Ishikawa (cell line): ENCODE results near the gene GRIA3.

Experiments used
- CEBPB ChIP-seq: IDR thresholded peaks from 2 replicates; pipeline ENCODE4 v1.6.1; 2012
- CREB1 ChIP-seq: IDR thresholded peaks from 2 replicates; pipeline ENCODE4 v1.6.1; 2012; ENCODE audit warnings: low read depth
- EGR1 ChIP-seq: IDR thresholded peaks from 2 replicates; pipeline ENCODE4 v1.6.1; 2012
- EP300 ChIP-seq: IDR thresholded peaks from 2 replicates; pipeline ENCODE4 v1.6.1; 2012; ENCODE audit warnings: borderline replicate concordance
- FOXM1 ChIP-seq: IDR thresholded peaks from 2 replicates; pipeline ENCODE4 v1.6.1; 2012; ENCODE audit warnings: low read depth, borderline replicate concordance
- MAX ChIP-seq: IDR thresholded peaks from 2 replicates; pipeline ENCODE4 v1.6.1; 2012
- NFIC ChIP-seq: IDR thresholded peaks from 2 replicates; pipeline ENCODE4 v1.6.1; 2012
- RAD21 ChIP-seq: IDR thresholded peaks from 2 replicates; pipeline ENCODE4 v1.6.1; 2012; ENCODE audit warnings: low read depth
- REST ChIP-seq: IDR thresholded peaks from 2 replicates; pipeline ENCODE4 v1.6.1; 2012; ENCODE audit warnings: low read depth, mild to moderate bottlenecking
- TAF1 ChIP-seq: IDR thresholded peaks from 2 replicates; pipeline ENCODE4 v1.6.1; 2012; ENCODE audit warnings: low read depth, mild to moderate bottlenecking
- TCF12 ChIP-seq: IDR thresholded peaks from 2 replicates; pipeline ENCODE4 v1.6.1; 2012; ENCODE audit warnings: low read depth
- TEAD4 ChIP-seq: IDR thresholded peaks from 2 replicates; pipeline ENCODE4 v1.6.1; 2012
- USF1 ChIP-seq: IDR thresholded peaks from 2 replicates; pipeline ENCODE4 v1.6.1; 2012
- YY1 ChIP-seq: IDR thresholded peaks from 2 replicates; pipeline ENCODE4 v1.6.1; 2012; ENCODE audit warnings: low read depth
- ZBTB7A ChIP-seq: IDR thresholded peaks from 2 replicates; pipeline ENCODE4 v1.6.1; 2012; ENCODE audit warnings: low read depth

GRIA3 gene

DNA sequence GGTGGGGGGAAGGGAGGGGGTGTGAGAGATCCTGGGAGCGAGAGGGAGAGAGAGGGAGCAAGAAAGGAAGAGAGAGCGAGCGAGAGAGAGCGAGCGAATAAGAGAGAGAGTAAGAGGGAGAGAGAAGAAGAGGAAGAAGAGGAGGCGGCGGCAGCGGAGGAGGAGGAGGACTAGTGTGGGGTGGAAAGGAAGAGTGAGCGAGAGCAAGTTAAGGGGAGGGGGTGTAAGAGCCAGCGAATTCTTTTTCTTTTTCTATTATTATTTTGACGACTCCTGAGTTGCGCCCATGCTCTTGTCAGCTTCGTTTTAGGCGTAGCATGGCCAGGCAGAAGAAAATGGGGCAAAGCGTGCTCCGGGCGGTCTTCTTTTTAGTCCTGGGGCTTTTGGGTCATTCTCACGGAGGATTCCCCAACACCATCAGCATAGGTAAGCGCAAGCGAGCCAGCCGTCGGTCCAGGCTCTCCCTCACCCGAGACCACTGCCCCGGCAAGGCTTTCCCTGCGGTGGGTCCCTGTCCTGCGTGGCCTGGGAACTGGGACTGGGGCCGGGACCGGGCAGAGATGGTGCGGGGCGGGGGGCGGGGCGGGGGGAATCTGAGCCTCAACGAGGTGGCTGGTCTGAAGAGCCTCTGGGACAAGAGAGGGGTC, at the start of gene GRIA3:
Gene GRIA3, plus strand, starts transcription at position 60 of the 647 bp plus-strand sequence. Its CDS starts 258 bp downstream, at position 318.
- TF ChIP-seq ZBTB7A (no peak), TEAD4 (no peak), EGR1 (no peak), TAF1 (no peak), TCF12 (no peak), CEBPB (no peak), NFIC (no peak), MAX (no peak), EP300 (no peak), FOXM1 (no peak), YY1 (no peak), REST (no peak), RAD21 (no peak), CREB1 (no peak), USF1 (no peak)

DNA sequence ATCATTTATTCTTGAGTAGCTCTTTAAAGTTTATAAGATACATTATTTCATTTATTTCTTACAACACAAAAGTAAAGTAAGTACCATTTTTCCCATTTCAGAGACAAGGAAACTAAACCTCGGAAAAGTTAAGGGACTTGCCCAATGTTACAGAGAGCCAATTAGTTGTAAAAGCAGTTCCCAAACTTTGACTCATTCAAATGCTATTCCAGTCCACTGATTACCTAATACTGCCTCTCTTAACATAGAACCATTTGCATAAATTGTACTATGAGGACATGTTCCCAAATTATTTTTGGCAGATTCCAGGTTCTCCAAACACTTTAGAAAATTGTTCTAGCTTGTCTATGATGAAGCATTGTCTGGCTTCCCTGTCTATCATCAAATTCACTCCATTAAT, 45.6 kb upstream of the GRIA3 start:
- no peak for TF ChIP-seq EGR1
- no peak for TF ChIP-seq FOXM1
- no peak for TF ChIP-seq YY1
- TF ChIP-seq EP300, result no peak
- no peak for TF ChIP-seq USF1
- no peak for TF ChIP-seq ZBTB7A
- TF ChIP-seq MAX, result no peak
- no peak for TF ChIP-seq TCF12
- no peak for TF ChIP-seq CREB1
- no peak for TF ChIP-seq TEAD4
- TF ChIP-seq CEBPB, result no peak
- no peak for TF ChIP-seq RAD21
- TF ChIP-seq TAF1, result no peak
- no peak for TF ChIP-seq NFIC

GRCh38 chrX:123140454-123140853, 43.6 kb upstream of the GRIA3 start:
- TF ChIP-seq EP300 (no peak), YY1 (no peak), EGR1 (no peak), USF1 (no peak), MAX (no peak), RAD21 (no peak), TCF12 (no peak), CEBPB (no peak), FOXM1 (no peak), TAF1 (no peak), ZBTB7A (no peak), NFIC (no peak), TEAD4 (no peak), REST (no peak), CREB1 (no peak)

DNA sequence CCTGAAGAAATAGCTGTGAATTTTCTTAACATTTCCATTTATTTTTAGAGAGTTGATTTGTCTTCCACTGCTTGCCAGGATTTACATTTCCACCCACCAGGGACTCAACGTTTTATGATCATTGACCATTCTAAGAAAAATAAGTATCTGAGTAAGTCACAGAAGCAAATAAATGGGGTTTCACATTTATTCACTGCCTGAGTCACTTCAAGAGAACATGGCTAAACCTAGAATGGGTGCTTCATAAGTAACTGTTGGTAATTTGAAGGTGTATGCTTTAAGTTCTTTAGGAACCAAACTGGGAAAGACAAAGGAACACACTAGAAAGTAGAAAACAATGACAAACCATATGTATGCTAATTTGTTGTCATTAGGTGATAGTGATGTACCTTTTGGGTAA, 43.2 kb upstream of the GRIA3 start:
- TF ChIP-seq TCF12 (no peak), EP300 (no peak), MAX (no peak)

DNA sequence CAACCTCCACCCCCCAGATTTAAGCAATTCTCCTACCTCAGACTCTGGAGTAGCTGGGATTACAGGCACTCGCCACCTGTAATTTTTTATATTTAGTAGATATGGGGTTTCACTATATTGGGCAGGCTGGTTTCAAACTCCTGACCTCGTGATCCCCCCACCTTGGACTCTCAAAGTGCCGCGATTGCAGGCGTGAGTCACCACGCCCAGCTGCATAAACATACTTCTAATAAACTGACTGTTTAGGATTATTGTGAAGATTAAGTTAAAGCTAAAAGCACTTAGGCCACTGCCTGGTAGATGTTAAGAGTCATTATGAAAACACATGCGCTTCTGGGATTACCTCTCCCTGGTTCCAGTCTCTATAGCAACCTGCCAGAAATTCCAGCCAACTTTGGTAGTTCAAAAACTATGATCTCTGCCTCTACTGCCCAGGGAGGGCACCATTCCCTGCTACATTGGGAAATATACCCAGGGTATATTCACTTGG, 30.2 kb upstream of the GRIA3 start:
- TF ChIP-seq USF1 (no peak), TAF1 (no peak), NFIC (no peak), MAX (no peak), RAD21 (no peak), CEBPB (no peak), TEAD4 (no peak), YY1 (no peak), REST (no peak), TCF12 (no peak), ZBTB7A (no peak), FOXM1 (no peak), EP300 (no peak), EGR1 (no peak), CREB1 (no peak)
